Tibial nerve (tissue), 3 donors: Measurements from ENCODE around the gene INKA2.

Experiments used
- CTCF ChIP-seq, 5 experiments: fragments of 200-600 bp in 3 of 5; fragments of 450-650 bp in 2 of 5; sonication (generic) in 3 of 5; IDR thresholded peaks; one replicate each; pipeline ENCODE4 v1.5.1; 2016 to 2019; ENCODE audit warnings: antibody characterized with exemption in 5 of 5, mild to moderate bottlenecking in 3 of 5, moderate library complexity in 2 of 5
- POLR2A ChIP-seq, 2 donors: fragments of 450-650 bp; IDR thresholded peaks; one replicate each; pipeline ENCODE4 v1.6.1; 2017; ENCODE audit warnings: antibody characterized with exemption in 2 of 2, mild to moderate bottlenecking in 2 of 2, moderate library complexity in 2 of 2

DNA sequence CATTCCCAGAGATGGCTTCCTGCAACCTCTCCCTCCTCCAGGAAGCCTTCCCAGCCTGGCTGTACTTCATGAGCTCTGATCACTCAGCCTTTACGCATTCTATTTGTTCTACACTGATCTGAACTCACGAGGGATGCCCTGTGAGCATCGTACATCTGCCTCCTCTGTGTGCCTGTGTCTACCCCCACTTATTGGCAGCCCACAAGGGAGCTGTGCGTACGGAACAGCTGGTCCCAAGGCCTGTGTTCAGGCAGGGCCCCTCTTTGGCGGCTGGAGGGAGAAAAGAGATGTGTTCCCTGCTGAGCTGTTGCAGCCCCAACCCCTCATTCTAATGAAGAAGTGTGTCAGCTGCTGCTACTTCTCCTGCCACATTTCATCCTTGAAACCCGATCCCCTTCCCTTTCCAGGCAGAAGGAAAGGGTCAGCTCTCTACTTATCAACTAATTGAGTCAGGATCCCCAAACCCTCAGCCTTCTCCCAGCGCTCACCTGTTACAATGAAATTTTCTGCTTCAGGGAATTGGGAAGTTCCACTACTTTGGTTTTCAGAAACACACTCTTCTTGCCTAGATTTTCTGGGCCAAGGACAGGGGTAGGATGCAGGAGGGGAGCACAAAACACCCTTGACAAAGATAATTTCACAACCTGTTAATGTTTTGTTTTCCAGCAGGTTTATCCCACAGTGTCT is 3.2 kb downstream of the INKA2 start:
- TF ChIP-seq CTCF (IDR thresholded peaks at IDR 0.05), result no peak
- no peak for TF ChIP-seq POLR2A (IDR thresholded peaks at IDR 0.05)
